Activated CD4-positive, alpha-beta T cell treated with anti-CD3 and anti-CD28 coated beads for 36 hours (primary cell): ENCODE data around the gene KANK4. TPM values are rescaled to one million over a fixed set of nuclear protein-coding genes. Genes with fewer than 3 reads are reported as not detected.
"Not testable (repeated sequence)": the region's sequence is repeated elsewhere in the genome, so short reads cannot be mapped to it uniquely, and the experiment has no call there.

Experiments
- ATAC-seq: fragments of 200-7000 bp; cut with Tn5 transposase; one replicate; pipeline ENCODE4 v1.10.0; 2021; ENCODE audit warnings: mild to moderate bottlenecking, moderate library complexity
- CTCF ChIA-PET: fragments of 350-600 bp; sonication (Branson Sonifier 250); formaldehyde crosslinking; loops from one replicate; lab custom pipeline; 2021; ENCODE audit warnings: antibody characterized with exemption; lab: Charles Lee
- POLR2A ChIA-PET: fragments of 350-600 bp; sonication (Branson Sonifier 250); formaldehyde crosslinking; loops from one replicate; lab custom pipeline; 2021; ENCODE audit warnings: antibody characterized with exemption, inconsistent platforms; lab: Charles Lee
- DNase-seq: peaks from one replicate; pipeline ENCODE4 v3.0.0-alpha.2; 2020
- H3K27ac Mint-ChIP-seq: one replicate; pipeline ENCODE4 v1.8.0; 2021; ENCODE audit warnings: mixed read lengths
- H3K27me3 Mint-ChIP-seq: one replicate; pipeline ENCODE4 v1.8.0; 2021; ENCODE audit warnings: mixed read lengths
- H3K36me3 Mint-ChIP-seq: one replicate; pipeline ENCODE4 v1.8.0; 2021; ENCODE audit warnings: low read depth, mixed read lengths
- H3K4me1 Mint-ChIP-seq: one replicate; pipeline ENCODE4 v1.8.0; 2021; ENCODE audit warnings: mixed read lengths
- H3K4me3 Mint-ChIP-seq: one replicate; pipeline ENCODE4 v1.8.0; 2021; ENCODE audit warnings: mild to moderate bottlenecking, moderate library complexity, mixed read lengths
- H3K9me3 Mint-ChIP-seq: one replicate; pipeline ENCODE4 v1.8.0; 2021; ENCODE audit warnings: low read depth, mixed read lengths
- intact Hi-C, 2 experiments: fragments of 100-400 bp; cut with DNase I in 1 of 2; cut with micrococcal nuclease in 1 of 2; formaldehyde crosslinking; loops; one replicate each; pipeline versions ENCODE4 v1.14.2 to v1.15.1; 2022 to 2024; cut with DNase I, micrococcal nuclease
- total RNA-seq, 2 experiments: library from RNA; stranded (reverse); gene quantifications; one replicate each; pipeline ENCODE4 v1.2.3, GENCODE V29; 2021

The KANK4 gene
- total RNA-seq, 2 experiments from 2014 or later = not detected

DNA sequence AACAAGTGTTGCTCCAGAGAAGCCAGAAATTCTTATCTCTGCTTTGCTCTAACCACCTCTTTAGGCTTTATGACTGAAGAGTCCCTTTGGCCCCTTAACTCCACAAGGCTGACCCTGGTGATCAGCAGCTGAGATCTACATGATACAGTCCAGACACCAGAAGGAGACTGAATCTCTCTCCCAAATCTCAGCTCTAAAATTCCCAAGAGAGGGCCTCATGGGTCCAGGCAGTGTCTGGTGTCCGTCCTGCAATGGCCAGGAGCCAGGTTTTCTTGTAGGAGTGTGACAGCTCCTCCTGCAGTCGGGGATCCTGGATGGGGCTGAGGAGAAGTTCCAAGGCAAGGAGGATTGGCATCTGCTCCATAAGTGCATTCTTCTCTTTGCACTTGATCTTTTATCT is 89.3 kb downstream of the KANK4 start:
- DNase-seq (no peak), ATAC-seq (no peak)
- peaks cover 2% of the 10 kb centered on the region for H3K27me3 Mint-ChIP-seq
- no peak overlapping the region for H3K4me3 Mint-ChIP-seq
- no peaks in the 10 kb centered on the region for H3K4me1 Mint-ChIP-seq
- no peak overlapping the region for H3K27ac Mint-ChIP-seq
- intact Hi-C loops = no loop called here
- POLR2A ChIA-PET = interaction anchor here (0.7 kb wide), 1 partner anchor 900 kb away, joined by 3 read pairs; no protein-coding TSS in a partner anchor
- H3K36me3 Mint-ChIP-seq = no peaks in the 10 kb centered on the region
- no peaks in the 10 kb centered on the region for H3K9me3 Mint-ChIP-seq
- CTCF ChIA-PET = interaction anchor here (1.1 kb wide), 1 partner anchor 24 kb away, joined by 4 read pairs; no protein-coding TSS in a partner anchor

DNA sequence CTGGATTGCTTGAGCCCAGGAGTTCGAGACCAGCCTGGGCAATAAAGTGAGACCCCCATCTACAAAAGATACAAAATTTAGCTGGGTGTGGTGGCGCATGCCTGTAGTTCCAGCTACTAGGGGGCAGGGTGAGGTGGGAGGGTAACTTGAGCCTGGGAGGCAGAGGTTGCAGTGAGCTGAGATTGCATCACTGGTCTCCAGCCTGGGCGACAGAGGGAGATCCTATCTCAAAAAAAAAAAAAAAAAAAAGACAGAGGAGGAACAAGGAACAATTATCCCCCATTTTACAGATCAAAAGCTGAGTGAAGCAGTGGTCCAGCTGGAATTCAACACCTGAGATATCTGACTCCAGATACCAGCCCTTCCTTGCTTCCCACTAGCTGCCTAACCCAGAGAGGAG is 89.8 kb downstream of the KANK4 start:
- Mint-ChIP-seq H3K27ac (no peak overlapping the region), H3K4me1 (no peaks in the 10 kb centered on the region), H3K27me3 (peaks cover 2% of the 10 kb centered on the region), H3K9me3 (no peaks in the 10 kb centered on the region), H3K36me3 (no peaks in the 10 kb centered on the region), H3K4me3 (no peak overlapping the region)
- intact Hi-C loops = no loop called here
- DNase-seq = no peak
- POLR2A ChIA-PET = interaction anchor here (0.7 kb wide), 1 partner anchor 901 kb away, joined by 3 read pairs; no protein-coding TSS in a partner anchor
- CTCF ChIA-PET = interaction anchor here (0.7 to 1.1 kb wide), 3 partner anchors 24 to 106 kb away, joined by 3 to 4 read pairs (median 3); no protein-coding TSS in a partner anchor
- ATAC-seq = no peak

DNA sequence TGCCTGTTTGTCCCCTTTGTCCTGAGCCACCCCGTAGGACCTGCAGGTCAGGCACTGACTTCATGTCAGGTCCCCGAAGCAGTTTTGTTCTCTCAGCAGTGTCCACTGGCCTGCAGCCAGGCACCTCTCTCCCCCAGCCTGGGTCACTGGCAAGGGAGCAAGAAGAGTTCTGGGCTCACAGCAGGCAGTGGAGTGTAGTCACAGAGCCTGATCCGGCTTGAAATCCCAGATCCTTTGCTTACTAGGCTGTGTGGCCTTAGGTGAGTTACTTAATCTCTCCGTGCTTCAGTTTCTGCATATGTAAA is 90.4 kb downstream of the KANK4 start:
- no peaks in the 10 kb centered on the region for H3K9me3 Mint-ChIP-seq
- CTCF ChIA-PET = interaction anchor here (0.7 to 1.1 kb wide), 3 partner anchors 23 to 105 kb away, joined by 3 to 4 read pairs (median 3); no protein-coding TSS in a partner anchor
- ATAC-seq = no peak
- H3K4me3 Mint-ChIP-seq = no peak overlapping the region
- intact Hi-C loops = no loop called here
- no peak for DNase-seq
- peaks cover 2% of the 10 kb centered on the region for H3K27me3 Mint-ChIP-seq
- POLR2A ChIA-PET = no interaction called here
- H3K4me1 Mint-ChIP-seq = no peaks in the 10 kb centered on the region
- H3K36me3 Mint-ChIP-seq = no peaks in the 10 kb centered on the region
- H3K27ac Mint-ChIP-seq = no peak overlapping the region

DNA sequence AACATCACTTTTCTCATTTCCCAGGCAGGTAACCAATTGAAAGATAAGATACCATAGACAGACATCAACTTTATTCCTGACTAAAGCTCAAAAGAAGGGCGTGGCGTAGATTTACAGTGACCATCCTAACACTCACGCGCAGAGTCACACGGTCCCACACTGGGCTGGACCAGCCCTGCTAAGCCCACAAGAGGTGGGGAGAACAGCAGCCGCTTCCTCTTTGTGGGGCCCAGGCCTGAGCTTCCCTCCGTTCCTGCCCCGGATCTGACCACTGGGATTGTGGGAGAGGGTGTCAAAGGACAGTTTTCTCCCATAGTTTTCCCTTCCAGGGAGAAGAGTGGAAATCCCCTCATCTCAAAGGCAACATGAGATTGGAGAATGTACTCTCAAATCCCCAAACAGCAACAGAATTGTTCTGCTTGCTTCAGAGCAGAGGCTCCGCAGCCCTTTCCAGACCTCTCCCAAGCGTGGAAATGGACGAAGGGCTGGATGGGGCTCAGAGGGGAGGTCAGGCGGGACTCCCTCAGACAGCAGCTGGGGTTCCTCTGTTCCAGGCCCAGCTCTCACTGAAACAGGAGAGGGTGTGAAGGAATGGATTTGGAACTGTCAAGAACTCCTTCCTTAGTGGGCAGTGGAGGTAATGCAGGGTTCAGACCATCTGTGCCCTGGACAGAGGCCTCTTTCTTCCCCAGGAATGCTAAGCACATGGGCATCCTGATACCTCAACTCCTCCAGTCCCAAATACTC is 90.9 kb downstream of the KANK4 start:
- Mint-ChIP-seq H3K9me3 (no peaks in the 10 kb centered on the region), H3K4me3 (no peak overlapping the region), H3K27me3 (peaks cover 2% of the 10 kb centered on the region), H3K27ac (no peak overlapping the region), H3K36me3 (no peaks in the 10 kb centered on the region), H3K4me1 (no peaks in the 10 kb centered on the region)
- intact Hi-C loops = no loop called here
- ATAC-seq (no peak), DNase-seq (no peak)
- ChIA-PET CTCF (no interaction called here), POLR2A (no interaction called here)

DNA sequence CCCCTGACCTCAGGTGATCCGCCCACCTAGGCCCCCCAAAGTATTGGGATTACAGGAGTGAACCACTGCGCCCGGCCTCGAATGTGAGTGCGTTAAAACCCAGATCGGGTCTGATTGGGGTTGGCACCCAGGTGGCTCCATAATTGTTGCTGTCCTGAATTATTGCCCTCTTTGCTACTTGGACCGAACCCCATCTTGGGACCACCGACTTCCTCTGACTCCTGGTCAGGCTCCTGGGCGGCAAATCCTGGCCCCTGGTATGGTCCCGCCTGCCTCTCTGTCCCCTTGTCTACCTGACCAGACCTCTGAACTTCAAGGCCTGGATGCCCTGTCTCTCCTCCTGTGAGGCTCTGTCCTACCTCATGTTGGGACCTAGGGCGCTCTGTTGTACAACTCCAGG is 91.7 kb downstream of the KANK4 start:
- CTCF ChIA-PET = interaction anchor here (0.7 kb wide), 1 partner anchor 55 kb away, joined by 3 read pairs; no protein-coding TSS in a partner anchor

DNA sequence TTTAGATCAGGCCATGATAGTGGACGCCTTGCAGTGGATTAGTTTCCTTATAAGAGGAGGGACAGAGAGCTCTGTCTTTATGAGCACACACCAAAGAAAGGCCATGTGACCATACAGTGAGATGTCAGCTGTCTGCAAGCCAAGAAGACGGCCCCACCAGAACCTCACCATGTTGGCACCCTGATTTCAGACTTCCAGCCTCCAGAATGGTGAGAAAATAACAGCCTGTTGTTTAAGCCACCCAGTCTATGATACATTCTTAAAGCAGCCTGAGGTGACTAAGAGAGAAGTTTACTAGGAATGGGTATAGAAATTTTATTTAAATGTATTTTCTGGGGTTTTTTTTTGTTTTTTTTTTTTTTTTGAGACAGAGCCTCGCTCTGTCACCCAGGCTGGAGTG is 95.1 kb downstream of the KANK4 start:
- CTCF ChIA-PET = interaction anchor here (0.5 kb wide), 1 partner anchor 92 kb away, joined by 3 read pairs; no protein-coding TSS in a partner anchor
- no peaks in the 10 kb centered on the region for H3K36me3 Mint-ChIP-seq
- ATAC-seq = no peak

More for the DNA sequence above, 91.7 kb downstream of the KANK4 start:
- intact Hi-C loops = no loop called here
- no peaks in the 10 kb centered on the region for H3K9me3 Mint-ChIP-seq
- H3K27ac Mint-ChIP-seq = no peak overlapping the region
- H3K4me1 Mint-ChIP-seq = no peaks in the 10 kb centered on the region
- ATAC-seq (no peak), DNase-seq (no peak)
- H3K4me3 Mint-ChIP-seq = no peak overlapping the region
- no peaks in the 10 kb centered on the region for H3K36me3 Mint-ChIP-seq
- H3K27me3 Mint-ChIP-seq = peaks cover 2% of the 10 kb centered on the region
- POLR2A ChIA-PET = no interaction called here

DNA sequence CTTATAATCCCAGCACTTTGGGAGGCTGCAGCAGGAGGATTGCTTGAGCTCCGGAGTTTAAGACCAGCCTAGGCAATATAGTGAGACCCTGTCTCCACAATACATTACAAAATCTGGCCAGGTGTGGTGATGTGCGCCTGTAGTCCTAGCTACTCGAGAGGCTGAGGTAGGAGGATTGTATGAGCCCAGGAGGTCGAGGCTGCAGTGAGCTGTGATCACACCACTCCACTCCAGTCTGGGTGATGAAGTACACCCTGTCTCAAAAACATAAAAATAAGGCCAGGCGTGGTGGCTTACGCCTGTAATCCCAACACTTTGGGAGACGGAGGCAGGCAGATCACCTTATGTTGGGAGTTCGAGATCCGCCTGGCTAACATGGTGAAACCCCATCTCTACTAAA is 96.9 kb downstream of the KANK4 start:
- ChIA-PET CTCF (no interaction called here), POLR2A (no interaction called here)
- ATAC-seq (no peak), DNase-seq (no peak)
- Mint-ChIP-seq H3K27me3 (no peaks in the 10 kb centered on the region), H3K36me3 (no peaks in the 10 kb centered on the region), H3K4me1 (no peaks in the 10 kb centered on the region), H3K27ac (no peak overlapping the region), H3K4me3 (no peak overlapping the region), H3K9me3 (no peaks in the 10 kb centered on the region)
- intact Hi-C loops = no loop called here

More for the DNA sequence above, 95.1 kb downstream of the KANK4 start:
- Mint-ChIP-seq H3K27ac (no peak overlapping the region), H3K9me3 (no peaks in the 10 kb centered on the region), H3K27me3 (no peaks in the 10 kb centered on the region), H3K4me3 (no peak overlapping the region), H3K4me1 (no peaks in the 10 kb centered on the region)
- POLR2A ChIA-PET = no interaction called here
- no peak for DNase-seq
- intact Hi-C loops = no loop called here

DNA sequence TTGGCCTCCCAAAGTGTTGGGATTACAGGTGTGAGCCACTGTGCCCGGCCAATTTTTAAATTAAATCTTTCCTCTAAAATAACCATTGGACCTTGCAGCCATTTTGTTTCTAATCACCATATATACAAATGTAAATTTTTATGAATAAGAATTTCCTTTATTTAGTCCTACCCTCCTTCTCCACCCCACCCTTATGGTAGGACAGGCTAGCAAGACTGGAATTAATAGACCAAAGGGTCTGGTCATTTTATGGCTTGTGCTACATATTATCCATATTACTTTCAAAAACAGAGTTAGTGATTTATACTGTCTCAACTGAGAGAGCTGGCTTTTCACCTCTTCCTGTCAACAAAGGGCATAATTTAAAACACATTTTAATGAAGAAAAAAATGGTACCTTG is 98.1 kb downstream of the KANK4 start:
- intact Hi-C loops = no loop called here
- H3K36me3 Mint-ChIP-seq = no peaks in the 10 kb centered on the region
- H3K4me3 Mint-ChIP-seq = no peak overlapping the region
- no peak for ATAC-seq
- no peaks in the 10 kb centered on the region for H3K9me3 Mint-ChIP-seq
- no peaks in the 10 kb centered on the region for H3K27me3 Mint-ChIP-seq
- no peak overlapping the region for H3K27ac Mint-ChIP-seq
- DNase-seq = no peak
- ChIA-PET CTCF (no interaction called here), POLR2A (no interaction called here)
- no peaks in the 10 kb centered on the region for H3K4me1 Mint-ChIP-seq

DNA sequence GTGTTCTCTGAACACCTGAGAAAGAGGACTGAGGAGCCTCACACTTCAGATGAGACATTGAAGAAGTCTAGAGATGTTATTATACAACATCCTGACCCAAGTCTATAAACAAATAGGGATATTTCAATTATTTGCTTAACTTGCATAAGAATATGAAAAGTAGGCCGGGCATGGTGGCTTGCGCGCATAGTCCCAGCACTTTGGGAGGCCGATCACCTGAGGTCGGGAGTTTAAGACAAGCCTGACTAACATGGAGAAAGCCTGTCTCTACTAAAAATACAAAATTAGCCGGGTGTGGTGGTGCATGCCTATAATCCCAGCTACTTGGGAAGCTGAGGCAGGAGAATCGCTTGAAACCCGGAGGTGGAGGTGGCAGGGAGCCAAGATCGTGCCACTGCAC is 98.8 kb downstream of the KANK4 start:
- H3K27me3 Mint-ChIP-seq, ATAC-seq, H3K27ac Mint-ChIP-seq, intact Hi-C loops, CTCF ChIA-PET, H3K36me3 Mint-ChIP-seq, POLR2A ChIA-PET, DNase-seq, H3K4me3 Mint-ChIP-seq, H3K4me1 Mint-ChIP-seq, H3K9me3 Mint-ChIP-seq: not testable (repeated sequence)

DNA sequence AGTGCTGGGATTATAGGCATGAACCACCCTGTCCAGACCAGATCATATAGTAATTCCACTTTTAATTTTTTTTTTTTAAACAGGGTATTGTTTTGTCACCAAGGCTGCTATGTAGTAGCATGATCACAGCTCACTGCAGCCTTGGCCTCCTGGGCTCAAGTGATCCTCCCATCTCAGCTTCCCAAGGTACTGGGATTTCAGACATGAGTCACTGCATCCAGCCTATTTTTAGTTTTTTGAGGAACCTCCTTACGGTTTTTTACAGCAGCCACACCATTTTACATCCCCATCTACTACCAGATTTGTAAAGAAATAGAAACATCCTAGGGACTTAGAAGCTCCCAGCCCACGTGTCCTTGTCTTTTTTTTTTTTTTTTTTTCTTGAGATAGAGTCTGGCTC is 100.6 kb downstream of the KANK4 start:
- Mint-ChIP-seq H3K27me3 (no peaks in the 10 kb centered on the region), H3K4me3 (no peak overlapping the region), H3K9me3 (no peaks in the 10 kb centered on the region), H3K27ac (no peak overlapping the region), H3K4me1 (no peaks in the 10 kb centered on the region), H3K36me3 (no peaks in the 10 kb centered on the region)
- ATAC-seq (no peak), DNase-seq (no peak)
- intact Hi-C loops = no loop called here
- ChIA-PET POLR2A (no interaction called here), CTCF (no interaction called here)

DNA sequence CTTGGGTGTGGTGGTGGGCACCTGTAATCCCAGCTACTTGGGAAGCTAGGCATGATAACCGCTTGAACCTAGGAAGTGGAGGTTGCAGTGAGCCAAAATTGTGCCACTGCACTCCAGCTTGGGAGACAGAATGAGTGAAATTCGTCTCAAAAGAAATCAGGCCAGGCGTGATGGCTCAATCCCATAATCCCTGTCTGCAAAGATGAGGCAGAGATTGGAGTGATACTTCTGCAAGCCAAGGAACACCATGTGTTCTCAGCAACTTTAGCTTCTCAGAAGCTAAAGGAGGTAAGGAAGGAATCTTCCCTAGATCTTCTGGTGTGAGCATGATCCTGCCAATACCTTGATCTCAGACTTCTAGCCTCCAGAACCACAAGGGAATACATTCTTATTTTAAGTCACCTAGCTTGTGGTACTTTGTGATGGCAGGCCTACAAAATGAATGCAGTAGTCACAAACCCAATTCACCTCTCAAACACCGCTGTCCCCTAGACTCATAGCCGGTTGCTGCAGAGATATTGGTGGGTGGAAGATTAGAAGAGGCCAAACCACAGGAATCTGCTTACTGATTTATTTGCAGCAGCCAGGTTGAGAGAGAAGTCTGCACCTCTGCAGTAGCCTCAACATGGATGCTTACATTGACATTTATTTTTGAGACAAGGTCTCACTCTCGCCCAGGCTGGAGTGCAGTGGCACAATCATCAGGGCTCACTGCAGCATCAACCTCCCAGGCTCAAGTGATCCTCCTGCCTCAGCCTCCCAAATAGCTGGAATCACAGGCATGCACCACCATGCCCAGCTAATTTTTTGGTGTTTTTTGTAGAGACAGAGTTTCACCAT is 105.9 kb downstream of the KANK4 start:
- no peak overlapping the region for H3K27ac Mint-ChIP-seq
- DNase-seq (no peak), ATAC-seq (no peak)
- POLR2A ChIA-PET = no interaction called here
- peaks cover 2% of the 10 kb centered on the region for H3K36me3 Mint-ChIP-seq
- H3K4me3 Mint-ChIP-seq = no peak overlapping the region
- CTCF ChIA-PET = no interaction called here
- no peaks in the 10 kb centered on the region for H3K27me3 Mint-ChIP-seq
- intact Hi-C loops = no loop called here
- peaks cover 10% of the 10 kb centered on the region for H3K4me1 Mint-ChIP-seq
- H3K9me3 Mint-ChIP-seq = peaks cover 16% of the 10 kb centered on the region
